SK-N-SH treated with all-trans-retinoic acid at 6 μM for 48 hours (cell line): ENCODE data around the gene GSE1.

Experiments
- ATAC-seq: fragments of 200-7000 bp; cut with Tn5 transposase; 3 replicates; pipeline ENCODE4 v1.9.1; 2020; ENCODE audit warnings: mild to moderate bottlenecking, moderate library complexity
- ARNTL ChIP-seq: fragments of 450-650 bp; formaldehyde crosslinking; IDR thresholded peaks from 2 replicates; pipeline ENCODE4 v1.5.0; 2020; ENCODE audit warnings: low read depth, mild to moderate bottlenecking, moderate library complexity, borderline replicate concordance
- BACH2 ChIP-seq: fragments of 250-450 bp; sonication (Bioruptor Pico); IDR thresholded peaks from 2 replicates; pipeline ENCODE4 v1.9.0; 2021; ENCODE audit warnings: mild to moderate bottlenecking, borderline replicate concordance
- CSDC2 ChIP-seq: fragments of 250-450 bp; sonication (Bioruptor Pico); IDR thresholded peaks from 2 replicates; pipeline ENCODE4 v1.5.0; 2020; ENCODE audit warnings: mild to moderate bottlenecking, moderate library complexity
- ESRRG ChIP-seq: fragments of 250-450 bp; sonication (Bioruptor Pico); IDR thresholded peaks from 2 replicates; pipeline ENCODE4 v1.6.1; 2021; ENCODE audit warnings: mild to moderate bottlenecking
- GLIS3 ChIP-seq: fragments of 250-450 bp; sonication (Bioruptor Pico); IDR thresholded peaks from 2 replicates; pipeline ENCODE4 v1.5.0; 2020; ENCODE audit warnings: mild to moderate bottlenecking, moderate library complexity
- ISL1 ChIP-seq: fragments of 250-450 bp; sonication (Bioruptor Pico); IDR thresholded peaks from 2 replicates; pipeline ENCODE4 v2.1.2; 2022; ENCODE audit warnings: mild to moderate bottlenecking, moderate library complexity
- OSR1 ChIP-seq: fragments of 250-450 bp; sonication (Bioruptor Pico); IDR thresholded peaks from 2 replicates; pipeline ENCODE4 v1.8.0; 2022; ENCODE audit warnings: moderate library complexity, mild to moderate bottlenecking, inconsistent platforms
- PPARA ChIP-seq: fragments of 250-450 bp; sonication (Bioruptor Pico); IDR thresholded peaks from 2 replicates; pipeline ENCODE4 v1.5.0; 2020; ENCODE audit warnings: mild to moderate bottlenecking, borderline replicate concordance
- RARB ChIP-seq: fragments of 250-450 bp; sonication (Bioruptor Pico); IDR thresholded peaks from 2 replicates; pipeline ENCODE4 v1.8.0; 2021; ENCODE audit warnings: mild to moderate bottlenecking, moderate library complexity
- TCF4 ChIP-seq: fragments of 250-450 bp; sonication (Bioruptor Pico); IDR thresholded peaks from 2 replicates; pipeline ENCODE4 v1.8.0; 2021; ENCODE audit warnings: mild to moderate bottlenecking, moderate library complexity, borderline replicate concordance
- TOX ChIP-seq: fragments of 250-450 bp; sonication (Bioruptor Pico); IDR thresholded peaks from 2 replicates; pipeline ENCODE4 v1.8.0; 2021; ENCODE audit warnings: mild to moderate bottlenecking, moderate library complexity, borderline replicate concordance
- TSHZ2 ChIP-seq: fragments of 250-450 bp; sonication (Bioruptor Pico); IDR thresholded peaks from 2 replicates; pipeline ENCODE4 v1.5.0; 2020; ENCODE audit warnings: mild to moderate bottlenecking, moderate library complexity
- ZC3H10 ChIP-seq: fragments of 250-450 bp; sonication (Bioruptor Pico); IDR thresholded peaks from 2 replicates; pipeline ENCODE4 v1.5.1; 2021; ENCODE audit warnings: mild to moderate bottlenecking, moderate library complexity
- ZFP3 ChIP-seq: fragments of 250-450 bp; sonication (Bioruptor Pico); IDR thresholded peaks from 2 replicates; pipeline ENCODE4 v1.5.0; 2020; ENCODE audit warnings: mild to moderate bottlenecking, moderate library complexity
- ZFP30 ChIP-seq: fragments of 450-650 bp; formaldehyde crosslinking; IDR thresholded peaks from 2 replicates; pipeline ENCODE4 v1.5.0; 2022; ENCODE audit warnings: mild to moderate bottlenecking, moderate library complexity
- ZNF70 ChIP-seq: fragments of 450-650 bp; formaldehyde crosslinking; IDR thresholded peaks from 2 replicates; pipeline ENCODE4 v1.5.0; 2020; ENCODE audit warnings: mild to moderate bottlenecking, moderate library complexity
- ZNF8 ChIP-seq: fragments of 450-650 bp; formaldehyde crosslinking; IDR thresholded peaks from 2 replicates; pipeline ENCODE4 v1.5.0; 2020; ENCODE audit warnings: mild to moderate bottlenecking, moderate library complexity
- TF ChIP-seq, protein P1 (sequence below): fragments of 250-450 bp; sonication (Bioruptor Pico); IDR thresholded peaks from 2 replicates; pipeline ENCODE4 v1.5.1; 2020; ENCODE audit warnings: low read depth, mild to moderate bottlenecking, moderate library complexity
- TF ChIP-seq, protein P2 (sequence below): fragments of 250-450 bp; sonication (Bioruptor Pico); IDR thresholded peaks from 2 replicates; pipeline ENCODE4 v1.8.0; 2020; ENCODE audit warnings: mild to moderate bottlenecking, moderate library complexity, borderline replicate concordance
- TF ChIP-seq, protein P3 (sequence below): fragments of 250-450 bp; sonication (Bioruptor Pico); IDR thresholded peaks from 2 replicates; pipeline ENCODE4 v1.8.0; 2021; ENCODE audit warnings: low read depth, mild to moderate bottlenecking, moderate library complexity, borderline replicate concordance
- TF ChIP-seq, protein P4 (sequence below): fragments of 250-450 bp; sonication (Bioruptor Pico); IDR thresholded peaks from 2 replicates; pipeline ENCODE4 v1.5.1; 2021; ENCODE audit warnings: mild to moderate bottlenecking, moderate library complexity

The GSE1 gene

GRCh38 chr16:85600530-85601271 is 12.4 kb upstream of the GSE1 start:
- TF ChIP-seq ARNTL: no peak
- no peak for TF ChIP-seq CSDC2 (CRISPR knock-in tag)
- TF ChIP-seq, protein P1, sequence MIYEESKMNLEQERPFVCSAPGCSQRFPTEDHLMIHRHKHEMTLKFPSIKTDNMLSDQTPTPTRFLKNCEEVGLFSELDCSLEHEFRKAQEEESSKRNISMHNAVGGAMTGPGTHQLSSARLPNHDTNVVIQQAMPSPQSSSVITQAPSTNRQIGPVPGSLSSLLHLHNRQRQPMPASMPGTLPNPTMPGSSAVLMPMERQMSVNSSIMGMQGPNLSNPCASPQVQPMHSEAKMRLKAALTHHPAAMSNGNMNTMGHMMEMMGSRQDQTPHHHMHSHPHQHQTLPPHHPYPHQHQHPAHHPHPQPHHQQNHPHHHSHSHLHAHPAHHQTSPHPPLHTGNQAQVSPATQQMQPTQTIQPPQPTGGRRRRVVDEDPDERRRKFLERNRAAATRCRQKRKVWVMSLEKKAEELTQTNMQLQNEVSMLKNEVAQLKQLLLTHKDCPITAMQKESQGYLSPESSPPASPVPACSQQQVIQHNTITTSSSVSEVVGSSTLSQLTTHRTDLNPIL (CRISPR knock-in tag): no peak
- no peak for ATAC-seq

DNA sequence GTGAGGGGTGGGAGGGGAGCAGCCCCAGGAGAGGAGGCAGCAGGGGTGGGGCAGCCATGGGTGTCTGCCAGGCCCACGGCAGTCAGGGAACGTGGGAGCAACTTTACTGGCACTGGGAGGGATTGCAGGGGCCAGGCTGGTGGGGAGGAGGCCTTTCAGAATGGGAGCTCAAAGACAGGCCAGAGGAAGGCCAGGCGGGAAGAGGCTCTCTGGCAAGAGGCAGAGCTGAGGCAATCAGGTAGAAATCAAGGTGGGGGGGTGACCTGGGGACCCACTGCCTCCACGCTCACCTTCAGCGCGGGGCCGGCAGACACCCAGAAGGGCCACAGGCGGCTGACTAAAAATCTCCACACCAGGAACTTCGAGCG is 11.9 kb upstream of the GSE1 start:
- ATAC-seq: 0 out of 3 replicates have a peak, but pooled peaks have one; percentile 16
- TF ChIP-seq ZC3H10 (CRISPR knock-in tag): no peak

GRCh38 chr16:85601730-85602401 is 11.3 kb upstream of the GSE1 start:
- peak; percentile 34 for ATAC-seq
- no peak for TF ChIP-seq ZFP3 (CRISPR knock-in tag)
- TF ChIP-seq PPARA (CRISPR knock-in tag): no peak
- TF ChIP-seq TSHZ2: no peak
- TF ChIP-seq, protein P2, sequence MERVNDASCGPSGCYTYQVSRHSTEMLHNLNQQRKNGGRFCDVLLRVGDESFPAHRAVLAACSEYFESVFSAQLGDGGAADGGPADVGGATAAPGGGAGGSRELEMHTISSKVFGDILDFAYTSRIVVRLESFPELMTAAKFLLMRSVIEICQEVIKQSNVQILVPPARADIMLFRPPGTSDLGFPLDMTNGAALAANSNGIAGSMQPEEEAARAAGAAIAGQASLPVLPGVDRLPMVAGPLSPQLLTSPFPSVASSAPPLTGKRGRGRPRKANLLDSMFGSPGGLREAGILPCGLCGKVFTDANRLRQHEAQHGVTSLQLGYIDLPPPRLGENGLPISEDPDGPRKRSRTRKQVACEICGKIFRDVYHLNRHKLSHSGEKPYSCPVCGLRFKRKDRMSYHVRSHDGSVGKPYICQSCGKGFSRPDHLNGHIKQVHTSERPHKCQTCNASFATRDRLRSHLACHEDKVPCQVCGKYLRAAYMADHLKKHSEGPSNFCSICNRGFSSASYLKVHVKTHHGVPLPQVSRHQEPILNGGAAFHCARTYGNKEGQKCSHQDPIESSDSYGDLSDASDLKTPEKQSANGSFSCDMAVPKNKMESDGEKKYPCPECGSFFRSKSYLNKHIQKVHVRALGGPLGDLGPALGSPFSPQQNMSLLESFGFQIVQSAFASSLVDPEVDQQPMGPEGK: no peak
- TF ChIP-seq ESRRG (CRISPR knock-in tag): no peak
- TF ChIP-seq ZFP30 (CRISPR knock-in tag): no peak
- no peak for TF ChIP-seq ZNF8 (CRISPR knock-in tag)
- TF ChIP-seq ZNF70 (CRISPR knock-in tag): no peak
- no peak for TF ChIP-seq OSR1
- TF ChIP-seq BACH2 (CRISPR knock-in tag): no peak
- no peak for TF ChIP-seq GLIS3 (CRISPR knock-in tag)
- no peak for TF ChIP-seq RARB (CRISPR knock-in tag)

GRCh38 chr16:85602402-85603202 is 10.5 kb upstream of the GSE1 start:
- ATAC-seq: no peak
- no peak for TF ChIP-seq RARB (CRISPR knock-in tag)
- TF ChIP-seq, protein P2: no peak
- TF ChIP-seq TCF4 (CRISPR knock-in tag): no peak
- TF ChIP-seq ZFP3 (CRISPR knock-in tag): no peak
- TF ChIP-seq ARNTL: no peak
- TF ChIP-seq, protein P1 (CRISPR knock-in tag): no peak
- TF ChIP-seq, protein P3, sequence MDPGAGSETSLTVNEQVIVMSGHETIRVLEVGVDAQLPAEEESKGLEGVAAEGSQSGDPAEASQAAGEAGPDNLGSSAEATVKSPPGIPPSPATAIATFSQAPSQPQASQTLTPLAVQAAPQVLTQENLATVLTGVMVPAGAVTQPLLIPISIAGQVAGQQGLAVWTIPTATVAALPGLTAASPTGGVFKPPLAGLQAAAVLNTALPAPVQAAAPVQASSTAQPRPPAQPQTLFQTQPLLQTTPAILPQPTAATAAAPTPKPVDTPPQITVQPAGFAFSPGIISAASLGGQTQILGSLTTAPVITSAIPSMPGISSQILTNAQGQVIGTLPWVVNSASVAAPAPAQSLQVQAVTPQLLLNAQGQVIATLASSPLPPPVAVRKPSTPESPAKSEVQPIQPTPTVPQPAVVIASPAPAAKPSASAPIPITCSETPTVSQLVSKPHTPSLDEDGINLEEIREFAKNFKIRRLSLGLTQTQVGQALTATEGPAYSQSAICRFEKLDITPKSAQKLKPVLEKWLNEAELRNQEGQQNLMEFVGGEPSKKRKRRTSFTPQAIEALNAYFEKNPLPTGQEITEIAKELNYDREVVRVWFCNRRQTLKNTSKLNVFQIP: no peak
- no peak for TF ChIP-seq OSR1
- TF ChIP-seq PPARA (CRISPR knock-in tag): no peak
- TF ChIP-seq ZNF70 (CRISPR knock-in tag): no peak
- TF ChIP-seq ISL1 (CRISPR knock-in tag): no peak
- no peak for TF ChIP-seq ESRRG (CRISPR knock-in tag)
- TF ChIP-seq ZFP30 (CRISPR knock-in tag): no peak
- TF ChIP-seq TOX (CRISPR knock-in tag): no peak
- TF ChIP-seq, protein P4, sequence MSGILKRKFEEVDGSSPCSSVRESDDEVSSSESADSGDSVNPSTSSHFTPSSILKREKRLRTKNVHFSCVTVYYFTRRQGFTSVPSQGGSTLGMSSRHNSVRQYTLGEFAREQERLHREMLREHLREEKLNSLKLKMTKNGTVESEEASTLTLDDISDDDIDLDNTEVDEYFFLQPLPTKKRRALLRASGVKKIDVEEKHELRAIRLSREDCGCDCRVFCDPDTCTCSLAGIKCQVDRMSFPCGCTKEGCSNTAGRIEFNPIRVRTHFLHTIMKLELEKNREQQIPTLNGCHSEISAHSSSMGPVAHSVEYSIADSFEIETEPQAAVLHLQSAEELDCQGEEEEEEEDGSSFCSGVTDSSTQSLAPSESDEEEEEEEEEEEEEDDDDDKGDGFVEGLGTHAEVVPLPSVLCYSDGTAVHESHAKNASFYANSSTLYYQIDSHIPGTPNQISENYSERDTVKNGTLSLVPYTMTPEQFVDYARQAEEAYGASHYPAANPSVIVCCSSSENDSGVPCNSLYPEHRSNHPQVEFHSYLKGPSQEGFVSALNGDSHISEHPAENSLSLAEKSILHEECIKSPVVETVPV (CRISPR knock-in tag): no peak
- TF ChIP-seq ZNF8 (CRISPR knock-in tag): no peak
- no peak for TF ChIP-seq GLIS3 (CRISPR knock-in tag)
